OCI-LY1 (cell line): Measurements from ENCODE around the gene KRT4.

Experiments used
- H2AFZ ChIP-seq: fragments of 200-600 bp; sonication (generic), shearing (Covaris generic); 2 replicates; pipeline ENCODE4 v1.6.0; 2014; ENCODE audit warnings: antibody characterized with exemption, mild to moderate bottlenecking, low read length
- H3F3A ChIP-seq: fragments of 200-600 bp; sonication (generic), shearing (Covaris generic); 2 replicates; pipeline ENCODE4 v1.6.0; 2014; ENCODE audit warnings: mild to moderate bottlenecking, antibody characterized with exemption, low read length, moderate library complexity; ENCODE audit not compliant: insufficient read depth
- H3K27ac ChIP-seq: fragments of 200-600 bp; sonication (generic); 2 replicates; pipeline ENCODE4 v1.5.1; 2014; ENCODE audit warnings: low read length, mixed run types, mild to moderate bottlenecking, low read depth; ENCODE audit not compliant: poor library complexity, severe bottlenecking
- H3K27me3 ChIP-seq: fragments of 200-600 bp; sonication (generic); 2 replicates; pipeline ENCODE4 v1.6.0; 2014; ENCODE audit warnings: antibody characterized with exemption, mild to moderate bottlenecking, low read length, moderate library complexity; ENCODE audit not compliant: insufficient read depth
- H3K36me3 ChIP-seq: fragments of 200-600 bp; sonication (generic); 2 replicates; pipeline ENCODE4 v1.6.1; 2014; ENCODE audit warnings: mild to moderate bottlenecking, antibody characterized with exemption, low read length, moderate library complexity, mixed read lengths; ENCODE audit not compliant: insufficient read depth
- H3K4me1 ChIP-seq: fragments of 200-600 bp; sonication (generic); 2 replicates; pipeline ENCODE4 v1.5.1; 2014; ENCODE audit warnings: mild to moderate bottlenecking, low read length, moderate library complexity; ENCODE audit not compliant: insufficient read depth, severe bottlenecking
- H3K4me2 ChIP-seq: fragments of 200-600 bp; sonication (generic), shearing (Covaris generic); 2 replicates; pipeline ENCODE4 v1.6.1; 2014; ENCODE audit warnings: low read length
- H3K4me3 ChIP-seq: fragments of 200-600 bp; sonication (generic); 2 replicates; pipeline ENCODE4 v1.5.1; 2014; ENCODE audit warnings: low read length, low read depth, mild to moderate bottlenecking, mixed read lengths; ENCODE audit not compliant: poor library complexity, severe bottlenecking
- H3K79me2 ChIP-seq: fragments of 200-600 bp; shearing (Covaris generic); 2 replicates; pipeline ENCODE4 v1.6.1; 2016; ENCODE audit warnings: mixed run types, low read length, mixed read lengths; ENCODE audit not compliant: insufficient read depth
- H3K9ac ChIP-seq: fragments of 200-600 bp; sonication (generic), shearing (Covaris generic); 2 replicates; pipeline ENCODE4 v1.6.1; 2014; ENCODE audit warnings: mild to moderate bottlenecking, low read length, mixed read lengths
- H3K9me2 ChIP-seq: fragments of 200-600 bp; sonication (generic), shearing (Covaris generic); 2 replicates; pipeline ENCODE4 v1.6.1; 2014; ENCODE audit warnings: low read depth, mild to moderate bottlenecking, low read length, mixed read lengths
- H3K9me3 ChIP-seq: fragments of 200-600 bp; shearing (Covaris generic); 2 replicates; pipeline ENCODE4 v1.6.1; 2014; ENCODE audit warnings: low read length, mixed read lengths
- H4K20me1 ChIP-seq: fragments of 200-600 bp; sonication (generic), shearing (Covaris generic); 2 replicates; pipeline ENCODE4 v1.6.0; 2016; ENCODE audit warnings: mild to moderate bottlenecking, low read length; ENCODE audit not compliant: insufficient read depth
- EZH2 ChIP-seq: fragments of 200-600 bp; sonication (generic), shearing (Covaris generic); IDR thresholded peaks from 2 replicates; pipeline ENCODE4 v1.8.0; 2017; ENCODE audit warnings: borderline replicate concordance, mixed run types, mild to moderate bottlenecking, antibody characterized with exemption, low read length, moderate library complexity, mixed read lengths
- TF ChIP-seq, protein P1 (sequence below): fragments of 200-600 bp; sonication (generic), shearing (Covaris generic); IDR thresholded peaks from 2 replicates; pipeline ENCODE4 v1.5.1; 2017; ENCODE audit warnings: mild to moderate bottlenecking, antibody characterized with exemption, low read length, moderate library complexity, mixed read lengths

Gene KRT4

DNA sequence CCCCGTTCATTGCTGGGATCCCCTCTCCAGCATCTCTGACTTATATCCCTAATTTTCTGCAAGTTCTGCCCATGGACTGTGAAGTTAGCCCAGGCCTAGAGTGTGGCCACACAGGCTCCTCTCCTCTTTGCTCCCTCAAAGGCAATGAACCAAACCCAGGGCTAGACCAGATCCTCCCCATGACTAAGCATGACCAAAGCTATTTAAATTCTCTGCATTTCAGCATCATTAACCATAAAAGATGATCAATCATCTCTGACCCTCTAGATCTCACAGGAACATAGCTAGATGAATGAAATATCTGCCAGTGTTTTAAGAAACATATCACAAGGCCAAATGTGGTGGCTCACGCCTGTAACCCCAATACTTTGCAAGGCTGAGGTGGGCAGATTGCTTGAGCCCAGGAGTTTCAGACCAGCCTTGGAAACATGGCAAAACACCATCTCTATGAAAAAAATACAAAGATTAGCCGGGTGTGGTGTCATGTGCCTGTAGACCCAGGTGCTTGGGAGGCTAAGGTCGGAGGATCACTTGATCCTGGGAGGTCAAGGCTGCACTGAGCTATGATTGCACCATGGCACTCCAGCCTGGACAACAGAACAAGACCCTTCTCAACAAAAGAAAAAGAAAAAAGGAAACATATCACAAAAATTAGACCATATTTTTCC is 15.8 kb downstream of the KRT4 start:
- Histone ChIP-seq H3K9me2 (no peaks in the 10 kb centered on the region), H3K9ac (no peak overlapping the region), H3K36me3 (no peaks in the 10 kb centered on the region), H4K20me1 (no peaks in the 10 kb centered on the region), H3K4me3 (no peak overlapping the region), H3K27ac (no peak overlapping the region), H3K79me2 (no peaks in the 10 kb centered on the region), H3K27me3 (peaks cover 5% of the 10 kb centered on the region; the same call in 1 of the 2 replicates), H2AFZ (no peak overlapping the region), H3F3A (no peaks in the 10 kb centered on the region), H3K4me2 (no peak overlapping the region), H3K9me3 (no peaks in the 10 kb centered on the region), H3K4me1 (no peaks in the 10 kb centered on the region)
- TF ChIP-seq, protein P1, sequence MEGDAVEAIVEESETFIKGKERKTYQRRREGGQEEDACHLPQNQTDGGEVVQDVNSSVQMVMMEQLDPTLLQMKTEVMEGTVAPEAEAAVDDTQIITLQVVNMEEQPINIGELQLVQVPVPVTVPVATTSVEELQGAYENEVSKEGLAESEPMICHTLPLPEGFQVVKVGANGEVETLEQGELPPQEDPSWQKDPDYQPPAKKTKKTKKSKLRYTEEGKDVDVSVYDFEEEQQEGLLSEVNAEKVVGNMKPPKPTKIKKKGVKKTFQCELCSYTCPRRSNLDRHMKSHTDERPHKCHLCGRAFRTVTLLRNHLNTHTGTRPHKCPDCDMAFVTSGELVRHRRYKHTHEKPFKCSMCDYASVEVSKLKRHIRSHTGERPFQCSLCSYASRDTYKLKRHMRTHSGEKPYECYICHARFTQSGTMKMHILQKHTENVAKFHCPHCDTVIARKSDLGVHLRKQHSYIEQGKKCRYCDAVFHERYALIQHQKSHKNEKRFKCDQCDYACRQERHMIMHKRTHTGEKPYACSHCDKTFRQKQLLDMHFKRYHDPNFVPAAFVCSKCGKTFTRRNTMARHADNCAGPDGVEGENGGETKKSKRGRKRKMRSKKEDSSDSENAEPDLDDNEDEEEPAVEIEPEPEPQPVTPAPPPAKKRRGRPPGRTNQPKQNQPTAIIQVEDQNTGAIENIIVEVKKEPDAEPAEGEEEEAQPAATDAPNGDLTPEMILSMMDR = no peak
- TF ChIP-seq EZH2 = no peak

DNA sequence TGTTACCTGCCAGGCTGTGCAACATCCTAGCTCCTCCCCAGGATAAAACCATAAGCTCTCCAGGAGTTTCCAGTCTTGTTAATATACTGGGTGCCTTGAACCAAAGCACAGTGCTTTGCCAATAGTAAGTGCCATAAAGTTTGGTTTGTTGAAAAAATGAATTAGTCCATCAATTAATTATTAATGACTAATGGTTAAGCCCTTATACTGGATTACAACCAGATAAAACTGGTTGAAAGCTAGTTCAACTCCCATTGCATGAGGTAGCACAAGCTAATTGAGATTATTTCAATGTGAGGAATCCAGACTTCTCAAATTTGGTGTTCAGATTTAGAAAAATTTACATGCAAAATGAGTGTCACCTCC is 16.4 kb downstream of the KRT4 start:
- H4K20me1 ChIP-seq = no peaks in the 10 kb centered on the region
- H3K79me2 ChIP-seq = no peaks in the 10 kb centered on the region
- no peak overlapping the region for H3K27ac ChIP-seq
- H3K4me3 ChIP-seq = no peak overlapping the region
- H3K4me1 ChIP-seq = no peaks in the 10 kb centered on the region
- peaks cover 5% of the 10 kb centered on the region; the same call in 1 of the 2 replicates for H3K27me3 ChIP-seq
- H3K4me2 ChIP-seq = no peak overlapping the region
- no peaks in the 10 kb centered on the region for H3K36me3 ChIP-seq
- H3K9ac ChIP-seq = no peak overlapping the region
- H3K9me3 ChIP-seq = no peaks in the 10 kb centered on the region
- TF ChIP-seq EZH2 = no peak
- TF ChIP-seq, protein P1 = no peak
- no peak overlapping the region for H2AFZ ChIP-seq
- no peaks in the 10 kb centered on the region for H3F3A ChIP-seq
- no peaks in the 10 kb centered on the region for H3K9me2 ChIP-seq

DNA sequence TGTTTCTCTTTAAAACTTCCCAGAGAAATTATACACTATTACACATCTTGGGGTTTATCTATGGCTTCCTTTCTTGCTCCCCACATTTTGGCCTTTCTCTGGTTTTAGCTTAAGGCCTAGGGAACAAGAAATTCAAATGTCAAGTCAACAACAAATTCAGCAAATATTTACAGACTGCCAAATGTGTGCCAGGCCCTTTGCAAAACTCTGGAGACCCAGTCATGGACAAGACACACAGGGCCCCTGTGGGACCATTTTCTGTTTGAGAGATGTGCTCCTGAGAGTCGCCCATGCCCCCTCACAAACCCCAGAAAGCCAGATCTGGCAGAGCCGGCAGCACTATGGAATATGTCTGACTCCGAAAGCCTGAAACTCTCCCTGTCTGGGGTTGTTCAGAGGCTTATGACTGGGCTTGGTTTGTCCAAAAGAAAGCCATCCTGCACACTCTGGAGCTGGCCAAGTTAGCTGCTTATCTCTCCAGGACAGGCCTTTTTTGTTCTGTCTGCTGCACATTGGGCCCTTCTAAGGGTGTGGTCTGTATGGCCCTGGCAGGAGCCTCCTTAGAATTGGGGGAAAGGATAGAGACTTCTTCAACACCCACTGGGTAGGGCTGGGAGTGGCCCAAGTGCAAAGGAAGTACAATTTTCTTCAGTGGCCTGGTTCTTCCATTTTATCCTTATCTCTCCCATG is 16.9 kb downstream of the KRT4 start:
- no peaks in the 10 kb centered on the region for H3K36me3 ChIP-seq
- H3K27me3 ChIP-seq = peaks cover 5% of the 10 kb centered on the region; the same call in 1 of the 2 replicates
- no peaks in the 10 kb centered on the region for H3K9me3 ChIP-seq
- no peaks in the 10 kb centered on the region for H3K4me1 ChIP-seq
- H3F3A ChIP-seq = no peaks in the 10 kb centered on the region
- no peak overlapping the region for H3K4me2 ChIP-seq
- H3K79me2 ChIP-seq = no peaks in the 10 kb centered on the region
- H4K20me1 ChIP-seq = no peaks in the 10 kb centered on the region
- no peaks in the 10 kb centered on the region for H3K9me2 ChIP-seq
- no peak overlapping the region for H2AFZ ChIP-seq
- no peak overlapping the region for H3K9ac ChIP-seq
- no peak overlapping the region for H3K4me3 ChIP-seq
- H3K27ac ChIP-seq = no peak overlapping the region
- no peak for TF ChIP-seq EZH2
- TF ChIP-seq, protein P1 = no peak
